Colonic mucosa (tissue), 4 donors: ENCODE results near the gene FTL. TPM values are rescaled to one million over a fixed set of nuclear protein-coding genes. Genes with fewer than 3 reads are reported as not detected.

Experiments
- DNase-seq: peaks from one replicate; pipeline ENCODE4 v3.0.0-alpha.2; 2020
- H3K27ac ChIP-seq: fragments of 200-600 bp; one replicate; pipeline ENCODE4 v1.8.0; 2021
- H3K27me3 ChIP-seq: fragments of 200-600 bp; one replicate; pipeline ENCODE4 v1.8.0; 2021
- H3K36me3 ChIP-seq: fragments of 200-600 bp; one replicate; pipeline ENCODE4 v1.8.0; 2021
- H3K4me1 ChIP-seq: fragments of 200-600 bp; one replicate; pipeline ENCODE4 v1.8.0; 2021; ENCODE audit warnings: mild to moderate bottlenecking
- H3K4me3 ChIP-seq: fragments of 200-600 bp; one replicate; pipeline ENCODE4 v1.8.0; 2021
- H3K9ac ChIP-seq, 2 donors: one replicate each; pipeline ENCODE4 v1.7.0; 2013; ENCODE audit warnings: control low read depth in 2 of 2, low read depth in 2 of 2, low read length in 2 of 2
- H3K9me3 ChIP-seq: fragments of 200-600 bp; one replicate; pipeline ENCODE4 v1.8.0; 2021
- CTCF ChIP-seq: fragments of 200-600 bp; IDR thresholded peaks from one replicate; pipeline ENCODE4 v1.8.0; 2022; ENCODE audit warnings: antibody characterized with exemption, mild to moderate bottlenecking
- intact Hi-C: fragments of 100-400 bp; cut with DNase I; formaldehyde crosslinking; loops from one replicate; pipeline ENCODE4 v1.14.1; 2022
- total RNA-seq, 2 donors: library from RNA; stranded (reverse); fragmentation: NEBNext Ultra II Directional in 1 of 2; extraction: Animal tissue kit (Norgen Biotek cat#: 25700) in 1 of 2; gene quantifications; one replicate each; pipeline ENCODE4 v1.2.1, GENCODE V29; 2021
- donor health status: healthy.
- donor health status: DM: no; HTN: no; CAD: no.
- donor health status: DM: no; HTN: no; CAD: no.

The FTL gene
- total RNA-seq, 2 donors from 2014 or later, result 1,463 to 1,600 TPM

GRCh38 chr19:48940902-48941301 lies 24.2 kb upstream of the FTL start:
- Histone ChIP-seq H3K27ac (no peak overlapping the region), H3K27me3 (no peaks in the 10 kb centered on the region), H3K4me1 (no peaks in the 10 kb centered on the region), H3K9ac (no peak overlapping the region), H3K4me3 (no peak overlapping the region), H3K36me3 (no peaks in the 10 kb centered on the region), H3K9me3 (no peaks in the 10 kb centered on the region)
- TF ChIP-seq CTCF, result no peak
- intact Hi-C loops, result no loop called here
- no peak for DNase-seq

DNA sequence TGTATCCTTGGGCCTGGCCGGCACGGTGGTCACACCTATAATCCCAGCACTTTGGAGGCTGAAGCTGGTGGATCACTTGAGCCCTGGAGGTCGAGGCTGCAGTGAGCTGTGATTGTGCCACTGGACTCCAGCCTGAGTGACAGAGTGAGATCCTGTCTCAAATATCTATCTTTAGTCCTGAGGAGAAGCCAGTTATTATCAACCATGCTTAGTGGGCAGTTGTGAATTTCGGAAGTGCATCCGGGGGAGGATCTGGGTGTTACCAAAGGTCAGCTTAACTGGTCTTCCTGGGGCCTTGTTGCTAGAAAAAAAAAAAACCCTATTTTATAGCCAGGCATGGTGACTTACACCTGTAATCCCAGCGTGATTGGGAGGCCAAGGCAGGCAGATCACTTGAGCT lies 22.0 kb upstream of the FTL start:
- H3K36me3 ChIP-seq, result no peaks in the 10 kb centered on the region
- H3K27ac ChIP-seq, result no peak overlapping the region
- H3K9ac ChIP-seq, result no peak overlapping the region
- no peak for TF ChIP-seq CTCF
- intact Hi-C loops, result no loop called here
- no peak overlapping the region for H3K4me3 ChIP-seq
- no peak for DNase-seq
- H3K4me1 ChIP-seq, result no peaks in the 10 kb centered on the region
- H3K9me3 ChIP-seq, result no peaks in the 10 kb centered on the region
- H3K27me3 ChIP-seq, result no peaks in the 10 kb centered on the region

GRCh38 chr19:48945415-48945814 lies 19.7 kb upstream of the FTL start:
- Histone ChIP-seq H3K9me3 (no peaks in the 10 kb centered on the region), H3K9ac (no peak overlapping the region), H3K27me3 (no peaks in the 10 kb centered on the region), H3K4me3 (no peak overlapping the region), H3K4me1 (no peaks in the 10 kb centered on the region), H3K36me3 (no peaks in the 10 kb centered on the region), H3K27ac (no peak overlapping the region)
- intact Hi-C loops, result no loop called here
- no peak for TF ChIP-seq CTCF
- DNase-seq, result no peak

GRCh38 chr19:48945817-48946216 lies 19.3 kb upstream of the FTL start:
- Histone ChIP-seq H3K4me3 (no peak overlapping the region), H3K27ac (no peak overlapping the region), H3K27me3 (no peaks in the 10 kb centered on the region), H3K4me1 (no peaks in the 10 kb centered on the region), H3K36me3 (no peaks in the 10 kb centered on the region), H3K9me3 (no peaks in the 10 kb centered on the region), H3K9ac (no peak overlapping the region)
- intact Hi-C loops, result no loop called here
- no peak for DNase-seq
- TF ChIP-seq CTCF, result no peak

GRCh38 chr19:48946463-48947257 lies 18.4 kb upstream of the FTL start:
- H3K27ac ChIP-seq, result no peak overlapping the region
- H3K36me3 ChIP-seq, result no peaks in the 10 kb centered on the region
- TF ChIP-seq CTCF, result no peak
- no peaks in the 10 kb centered on the region for H3K27me3 ChIP-seq
- H3K9me3 ChIP-seq, result no peaks in the 10 kb centered on the region
- no peak overlapping the region for H3K9ac ChIP-seq
- no peak for DNase-seq
- H3K4me3 ChIP-seq, result no peak overlapping the region
- no peaks in the 10 kb centered on the region for H3K4me1 ChIP-seq
- intact Hi-C loops, result no loop called here
